Upper lobe of left lung (tissue), 6 donors: ENCODE results near the gene CCP110. TPM values are rescaled to one million over a fixed set of nuclear protein-coding genes. Genes with fewer than 3 reads are reported as not detected.

Experiments used
- total RNA-seq, 6 donors: library from RNA; depleted of rRNA in 4 of 6; stranded (reverse); fragments of >200 nt in 4 of 6; gene quantifications; one replicate each; pipeline versions ENCODE4 v1.1.0 to v1.2.1, GENCODE V29; 2016 to 2021
- donor health status: DM: no; HTN: no; CAD: no; lungs with moderate emphysema.
- donor health status: DM: no; HTN: yes; CAD: no; lungs with severe emphysema.

CCP110 gene
- total RNA-seq, 6 donors from 2014 or later = 9.1 to 55.3 (median 16.1) TPM

Other genes with a start within 250 kb of the CCP110 start
- gene CLEC19A, start 238.2 kb upstream of the CCP110 start, total RNA-seq = not detected
- 10 to 100 TPM; 37.1 to 99.5 (median 62.4) TPM for gene TMC5, start 106.1 kb upstream of the CCP110 start, total RNA-seq
- 10 to 100 TPM; 33.5 to 93.6 (median 88.2) TPM for gene GDE1, start 1.8 kb upstream of the CCP110 start, total RNA-seq
- 10 to 100 TPM; 39.8 to 52.9 (median 45.2) TPM for gene VPS35L, start 31.8 kb downstream of the CCP110 start, total RNA-seq
- gene KNOP1, start 194.3 kb downstream of the CCP110 start, total RNA-seq = 10 to 100 TPM in 4 of 6 donors, 1 to 10 TPM in 2; 4.4 to 23.3 (median 12.1) TPM
- 10 to 100 TPM in 5 of 6 donors, 1 to 10 TPM in 1; 9.3 to 50.3 (median 18.3) TPM for gene IQCK, start 194.3 kb downstream of the CCP110 start, total RNA-seq